Lung (tissue), 12 donors: ENCODE results near the gene LNX2. TPM values are rescaled to one million over a fixed set of nuclear protein-coding genes. Genes with fewer than 3 reads are reported as not detected.

ENCODE experiments used
- ATAC-seq: fragments of 200-7000 bp; cut with Tn5 transposase; one replicate; pipeline ENCODE4 v1.9.1; 2020; ENCODE audit warnings: moderate number of reproducible peaks; ENCODE audit not compliant: insufficient read depth, low FRiP score
- DNase-seq, 3 donors: peaks; one replicate each; pipeline ENCODE4 v3.0.0-alpha.2; 2013 to 2017
- H3K27ac ChIP-seq, 2 donors: one replicate each; pipeline ENCODE4 v1.5.1; 2013; ENCODE audit warnings: mild to moderate bottlenecking in 2 of 2, moderate library complexity in 2 of 2, control low read depth in 1 of 2, inconsistent platforms in 1 of 2, low read depth in 1 of 2, low read length in 1 of 2
- H3K27me3 ChIP-seq, 3 donors: one replicate each; pipeline ENCODE4 v1.5.1; 2013; ENCODE audit warnings: low read length in 2 of 3; ENCODE audit not compliant: control insufficient read depth in 3 of 3, insufficient read depth in 3 of 3
- H3K36me3 ChIP-seq, 4 donors: one replicate each; pipeline ENCODE4 v1.5.1; 2013; ENCODE audit warnings: low read length in 4 of 4, mild to moderate bottlenecking in 1 of 4, moderate library complexity in 1 of 4; ENCODE audit not compliant: control insufficient read depth in 4 of 4, insufficient read depth in 4 of 4
- H3K4me1 ChIP-seq, 5 donors: one replicate each; pipeline ENCODE4 v1.5.1; 2013; ENCODE audit warnings: low read length in 5 of 5, mild to moderate bottlenecking in 2 of 5, moderate library complexity in 1 of 5; ENCODE audit not compliant: control insufficient read depth in 5 of 5, insufficient read depth in 5 of 5
- H3K4me3 ChIP-seq: one replicate; pipeline ENCODE4 v1.5.1; 2013; ENCODE audit warnings: mild to moderate bottlenecking, control low read depth, moderate library complexity
- H3K9ac ChIP-seq, 2 donors: one replicate each; pipeline ENCODE4 v1.5.1; 2013; ENCODE audit warnings: low read length in 2 of 2, control low read depth in 1 of 2; ENCODE audit not compliant: insufficient read depth in 1 of 2
- H3K9me3 ChIP-seq, 4 donors: one replicate each; pipeline ENCODE4 v1.5.1; 2013; ENCODE audit warnings: low read length in 3 of 4, mild to moderate bottlenecking in 1 of 4, moderate library complexity in 1 of 4; ENCODE audit not compliant: control insufficient read depth in 4 of 4, insufficient read depth in 3 of 4
- CTCF ChIP-seq: IDR thresholded peaks from 2 replicates; pipeline ENCODE4 v1.5.1; 2012; ENCODE audit warnings: mild to moderate bottlenecking; ENCODE audit errors: control extremely low read depth, extremely low read depth
- WGBS, 2 donors: extraction: QIAGEN DNeasy Blood & Tissue Kit; methylation state at CpG; one replicate each; pipeline ENCODE4 v1.1.7; 2013; 5-methylcytosine and 5-hydroxymethylcytosine counted together
- polyA plus RNA-seq, 2 donors: library from polyadenylated mRNA; stranded (reverse); fragments of 200-250 nt; gene quantifications; one replicate each; pipeline ENCODE4 v1.2.1, GENCODE V29; 2013
- total RNA-seq, 2 donors: library from RNA; depleted of rRNA in 1 of 2; stranded (reverse); fragments of >200 nt in 1 of 2; gene quantifications; one replicate each; pipeline ENCODE4 v1.2.1, GENCODE V29; 2014 to 2021
- donor health status: control.
- donor health status: control.
- donor health status: Bipolar disorder and iron deficiency.
- donor health status: healthy.
- donor health status: DM: yes; HTN: yes; CAD: no.

LNX2 gene
- total and polyA plus RNA-seq, 4 donors: 12.6 to 49.2 (median 22.3) TPM

- H3K36me3 ChIP-seq: peaks cover 12 to 21% (median 16%) of the 10 kb centered on the region in 4 donors
- peaks cover 0 to 2% (median 0%) of the 10 kb centered on the region in 5 donors for H3K4me1 ChIP-seq
- no peak for ATAC-seq
- H3K27me3 ChIP-seq: no peaks in the 10 kb centered on the region
- no peak for TF ChIP-seq CTCF
- no peaks in the 10 kb centered on the region for H3K9me3 ChIP-seq
- no peak overlapping the region for H3K9ac ChIP-seq
- no peak overlapping the region for H3K27ac ChIP-seq
- WGBS, 2 donors: 96 to 97% methylated on average over 3 of the region's 3 CpGs
- DNase-seq: no peak
- no peak overlapping the region for H3K4me3 ChIP-seq
Observed at GRCh38 chr13:27565818-27566217, 54.5 kb downstream of the LNX2 start.

GRCh38 chr13:27562457-27562856 is 57.9 kb downstream of the LNX2 start:
- Histone ChIP-seq H3K9ac (no peak overlapping the region), H3K9me3 (no peaks in the 10 kb centered on the region)

GRCh38 chr13:27559719-27560118 is 60.6 kb downstream of the LNX2 start:
- no peak for TF ChIP-seq CTCF
- no peak for DNase-seq
- 77 to 89% methylated on average over 2 of the region's 2 CpGs for WGBS, 2 donors
- no peak overlapping the region for H3K4me3 ChIP-seq
- ATAC-seq: no peak
- peaks cover 2 to 17% (median 6%) of the 10 kb centered on the region in 4 donors for H3K36me3 ChIP-seq
- H3K27me3 ChIP-seq: no peaks in the 10 kb centered on the region
- H3K4me1 ChIP-seq: peaks cover 0 to 2% (median 0%) of the 10 kb centered on the region in 5 donors
- H3K9ac ChIP-seq: no peak overlapping the region
- H3K27ac ChIP-seq: no peak overlapping the region
- no peaks in the 10 kb centered on the region for H3K9me3 ChIP-seq

More at GRCh38 chr13:27562457-27562856, 57.9 kb downstream of the LNX2 start:
- Histone ChIP-seq H3K27me3 (no peaks in the 10 kb centered on the region), H3K27ac (no peak overlapping the region), H3K4me1 (peaks cover 0 to 2% (median 0%) of the 10 kb centered on the region in 5 donors), H3K36me3 (peaks cover 11 to 14% (median 11%) of the 10 kb centered on the region in 4 donors), H3K4me3 (no peak overlapping the region)
- ATAC-seq: no peak
- DNase-seq: no peak
- 90 to 95% methylated on average over 11 of the region's 11 CpGs for WGBS, 2 donors
- no peak for TF ChIP-seq CTCF

- H3K27me3 ChIP-seq: no peaks in the 10 kb centered on the region
- H3K4me1 ChIP-seq: peaks cover 0 to 4% (median 0%) of the 10 kb centered on the region in 5 donors
- TF ChIP-seq CTCF: no peak
- H3K36me3 ChIP-seq: peaks cover 3 to 11% (median 7%) of the 10 kb centered on the region in 4 donors
- no peak overlapping the region for H3K27ac ChIP-seq
- DNase-seq (peak in 1 of 3 donors; percentile 11), ATAC-seq (no peak)
- H3K9ac ChIP-seq: no peak overlapping the region
- no peaks in the 10 kb centered on the region for H3K9me3 ChIP-seq
- 51 to 64% methylated on average over 2 of the region's 2 CpGs for WGBS, 2 donors
- no peak overlapping the region for H3K4me3 ChIP-seq
Observed at GRCh38 chr13:27556109-27556508, 64.2 kb downstream of the LNX2 start.
